AG04450 (cell line): ENCODE results near the gene ROBO4. TPM values are rescaled to one million over a fixed set of nuclear protein-coding genes. Genes with fewer than 3 reads are reported as not detected.

ENCODE experiments used
- CTCF ChIA-PET: fragments of 300-600, 350-600 bp; formaldehyde crosslinking; extraction: SDS; loops from one replicate; lab custom pipeline; 2022; ENCODE audit warnings: antibody characterized with exemption, inconsistent platforms; lab: Charles Lee
- POLR2A ChIA-PET: fragments of 350-600 bp; formaldehyde crosslinking; extraction: SDS; loops from one replicate; lab custom pipeline; 2021; ENCODE audit warnings: antibody characterized with exemption, inconsistent platforms; lab: Yijun Ruan, JAX
- DNase-seq: peaks from one replicate; pipeline ENCODE4 v3.0.0-alpha.2; 2011; ENCODE audit warnings: low read depth, low spot score
- H3K27ac ChIP-seq: one replicate; pipeline ENCODE4 v1.5.1; 2012; ENCODE audit warnings: low read depth, low read length, control low read depth
- H3K27me3 ChIP-seq: one replicate; pipeline ENCODE4 v1.6.0; 2012; ENCODE audit warnings: low read length; ENCODE audit not compliant: control insufficient read depth, insufficient read depth
- H3K4me3 ChIP-seq: 2 replicates; pipeline ENCODE4 v1.5.1; 2011; ENCODE audit warnings: mild to moderate bottlenecking, low read depth, low read length, control low read depth
- H3K9me3 ChIP-seq: 2 replicates; pipeline ENCODE4 v1.5.1; 2012; ENCODE audit warnings: low read length; ENCODE audit not compliant: control insufficient read depth, insufficient read depth
- CTCF ChIP-seq: IDR thresholded peaks from 2 replicates; pipeline ENCODE4 v1.5.1; 2011; ENCODE audit warnings: low read depth, low read length, control low read depth, inconsistent platforms
- polyA plus RNA-seq: library from polyadenylated mRNA; depleted of rRNA; stranded (reverse); fragments of >200 nt; gene quantifications from 2 replicates; pipeline ENCODE4 v1.2.3, GENCODE V29; 2011

The ROBO4 gene
- polyA plus RNA-seq, 1 experiment: 0.40 TPM

GRCh38 chr11:124878759-124879492 lies 18.7 kb downstream of the ROBO4 start:
- H3K4me3 ChIP-seq: no peak overlapping the region
- no peak for DNase-seq
- no peak overlapping the region for H3K27ac ChIP-seq
- no peaks in the 10 kb centered on the region; the same call in 1 of the 2 replicates for H3K9me3 ChIP-seq
- CTCF ChIA-PET: interaction anchor here (1.2 to 2.3 kb wide), 3 partner anchors 12 to 19 kb away, joined by 4 to 8 read pairs (median 7); partner anchors contain the start of gene ROBO4
- POLR2A ChIA-PET: no interaction called here
- no peak for TF ChIP-seq CTCF
- H3K27me3 ChIP-seq: no peaks in the 10 kb centered on the region

GRCh38 chr11:124877910-124878758 lies 19.5 kb downstream of the ROBO4 start:
- Histone ChIP-seq H3K27me3 (peaks cover 3% of the 10 kb centered on the region), H3K4me3 (peak overlapping the region; percentile 73), H3K27ac (no peak overlapping the region), H3K9me3 (no peaks in the 10 kb centered on the region; the same call in 1 of the 2 replicates)
- ChIA-PET CTCF (interaction anchor here (1.2 to 1.3 kb wide), 2 partner anchors 12 to 20 kb away, joined by 4 to 7 read pairs; partner anchors contain the start of gene ROBO4), POLR2A (no interaction called here)
- no peak for DNase-seq
- no peak for TF ChIP-seq CTCF

GRCh38 chr11:124877631-124877909 lies 20.1 kb downstream of the ROBO4 start:
- ChIA-PET POLR2A (no interaction called here), CTCF (interaction anchor here (1.3 kb wide), 1 partner anchor 11 kb away, joined by 7 read pairs; no protein-coding TSS in a partner anchor)
- no peak for TF ChIP-seq CTCF
- peak overlapping the region; percentile 73 for H3K4me3 ChIP-seq
- peaks cover 9% of the 10 kb centered on the region for H3K27me3 ChIP-seq
- peak overlapping the region; percentile 2 for H3K27ac ChIP-seq
- H3K9me3 ChIP-seq: no peaks in the 10 kb centered on the region; the same call in 1 of the 2 replicates
- no peak for DNase-seq

GRCh38 chr11:124876818-124877630 lies 20.6 kb downstream of the ROBO4 start:
- Histone ChIP-seq H3K27me3 (peaks cover 14% of the 10 kb centered on the region), H3K27ac (peak overlapping the region; percentile 97), H3K9me3 (no peaks in the 10 kb centered on the region; the same call in 1 of the 2 replicates), H3K4me3 (peak overlapping the region; percentile 73)
- DNase-seq: no peak
- POLR2A ChIA-PET: interaction anchor here (0.5 to 1.6 kb wide), 13 partner anchors 14 to 160 kb away, joined by 3 to 31 read pairs (median 6); partner anchors contain the start of genes CCDC15, MSANTD2 and ROBO4
- CTCF ChIA-PET: interaction anchor here (0.5 to 1.8 kb wide), 84 partner anchors 7 to 726 kb away, joined by 3 to 43 read pairs (median 4); partner anchors contain the start of genes CCDC15, HEPACAM, HEPN1 and ROBO4
- TF ChIP-seq CTCF: no peak
